PC-9 (cell line): Measurements from ENCODE around the gene ZFHX3. TPM values are rescaled to one million over a fixed set of nuclear protein-coding genes. Genes with fewer than 3 reads are reported as not detected.

ENCODE experiments used
- BruUV-seq: library from RNA; stranded (reverse); fragments of 400-500 nt; replicated peaks from 2 replicates; lab custom pipeline; 2021; lab: Mats Ljungman, UMichigan
- CTCF ChIA-PET: fragments of 300-600 bp; sonication (Branson Sonifier 250); formaldehyde crosslinking; loops from one replicate; lab custom pipeline; 2022; ENCODE audit warnings: antibody characterized with exemption; lab: Charles Lee
- POLR2A ChIA-PET: fragments of 300-600 bp; sonication (Branson Sonifier 250); formaldehyde crosslinking; loops from one replicate; lab custom pipeline; 2022; ENCODE audit warnings: antibody characterized with exemption; ENCODE audit not compliant: unreplicated experiment; lab: Charles Lee
- DNase-seq, 2 experiments: peaks; one replicate each; pipeline versions ENCODE4 v3.0.0 to v3.0.0-alpha.2; 2015 to 2022; ENCODE audit warnings: mixed read lengths in 1 of 2
- H2AFZ ChIP-seq: fragments of 200-600 bp; sonication (generic); 2 replicates; pipeline ENCODE4 v1.8.1; 2017; ENCODE audit warnings: antibody characterized with exemption
- H3F3A ChIP-seq: fragments of 200-600 bp; sonication (generic); 2 replicates; pipeline ENCODE4 v1.8.1; 2017; ENCODE audit warnings: antibody characterized with exemption, mild to moderate bottlenecking, low read depth; ENCODE audit not compliant: insufficient read depth
- H3K27ac ChIP-seq: fragments of 200-600 bp; sonication (generic); 2 replicates; pipeline ENCODE4 v1.6.1; 2016; ENCODE audit warnings: mixed run types
- H3K27me3 ChIP-seq: fragments of 200-600 bp; sonication (generic); 2 replicates; pipeline ENCODE4 v1.6.1; 2016; ENCODE audit warnings: low read depth, mixed run types; ENCODE audit not compliant: insufficient read depth
- H3K36me3 ChIP-seq: fragments of 200-600 bp; sonication (generic); 2 replicates; pipeline ENCODE4 v1.6.1; 2016; ENCODE audit warnings: low read depth, mixed run types
- H3K4me1 ChIP-seq: fragments of 200-600 bp; sonication (generic); replicated peaks from 2 replicates; pipeline ENCODE4 v1.6.1; 2016; ENCODE audit warnings: mixed run types; ENCODE audit not compliant: insufficient read depth
- H3K4me2 ChIP-seq: fragments of 200-600 bp; sonication (generic); 2 replicates; pipeline ENCODE4 v1.6.1; 2017; ENCODE audit warnings: mixed run types
- H3K4me3 ChIP-seq: fragments of 200-600 bp; sonication (generic); 2 replicates; pipeline ENCODE4 v1.6.1; 2016; ENCODE audit warnings: mixed run types
- H3K79me2 ChIP-seq: fragments of 200-600 bp; sonication (generic); 2 replicates; pipeline ENCODE4 v1.6.1; 2017; ENCODE audit warnings: low read depth, mixed run types
- H3K9me2 ChIP-seq: fragments of 200-600 bp; sonication (generic); 2 replicates; pipeline ENCODE4 v1.8.1; 2017; ENCODE audit warnings: mild to moderate bottlenecking; ENCODE audit not compliant: insufficient read depth
- H3K9me3 ChIP-seq: fragments of 200-600 bp; sonication (generic); 2 replicates; pipeline ENCODE4 v1.8.1; 2016; ENCODE audit warnings: low read depth; ENCODE audit not compliant: insufficient read depth
- H4K20me1 ChIP-seq: fragments of 200-600 bp; sonication (generic); 2 replicates; pipeline ENCODE4 v1.8.1; 2017; ENCODE audit not compliant: insufficient read depth
- CTCF ChIP-seq: fragments of 200-600 bp; sonication (generic); conservative IDR thresholded peaks from 2 replicates; pipeline ENCODE4 v1.6.1; 2017; ENCODE audit warnings: mixed run types, antibody characterized with exemption, mild to moderate bottlenecking, moderate library complexity
- EZH2 ChIP-seq: fragments of 200-600 bp; sonication (generic); IDR thresholded peaks from 2 replicates; pipeline ENCODE4 v1.8.0; 2017; ENCODE audit warnings: antibody characterized with exemption, low read depth
- intact Hi-C: fragments of 100-400 bp; cut with micrococcal nuclease; formaldehyde crosslinking; loops from one replicate; pipeline ENCODE4 v1.10.0; 2022; ENCODE audit not compliant: unreplicated experiment
- total RNA-seq: library from RNA; stranded (reverse); gene quantifications from 2 replicates; pipeline ENCODE4 v1.2.3, GENCODE V29; 2021

The ZFHX3 gene
- total RNA-seq, 1 experiment from 2014 or later: 23.1 TPM

- Histone ChIP-seq H3F3A (no peaks in the 10 kb centered on the region), H2AFZ (no peak overlapping the region), H3K9me3 (no peaks in the 10 kb centered on the region), H3K79me2 (peaks cover 63% of the 10 kb centered on the region), H3K27me3 (no peaks in the 10 kb centered on the region), H4K20me1 (no peaks in the 10 kb centered on the region; the same call in 1 of the 2 replicates), H3K9me2 (no peaks in the 10 kb centered on the region), H3K4me2 (no peak overlapping the region), H3K4me1 (no peaks in the 10 kb centered on the region), H3K36me3 (no peaks in the 10 kb centered on the region), H3K4me3 (no peak overlapping the region), H3K27ac (no peak overlapping the region)
- ChIA-PET POLR2A (no interaction called here), CTCF (no interaction called here)
- BruUV-seq: no TSS peak
- TF ChIP-seq CTCF (no peak), EZH2 (no peak)
- intact Hi-C loops: no loop called here
- DNase-seq: no peak
These were observed 110.6 kb downstream of the ZFHX3 start for GRCh38 chr16:72937360-72937759.

- Histone ChIP-seq H3K4me3 (no peak overlapping the region), H2AFZ (no peak overlapping the region), H3K4me2 (no peak overlapping the region), H3K79me2 (peaks cover 63% of the 10 kb centered on the region), H3K4me1 (no peaks in the 10 kb centered on the region), H3K9me2 (no peaks in the 10 kb centered on the region), H3K27me3 (no peaks in the 10 kb centered on the region), H3F3A (peaks cover 5% of the 10 kb centered on the region; the same call in 1 of the 2 replicates), H3K36me3 (no peaks in the 10 kb centered on the region), H4K20me1 (peaks cover 6% of the 10 kb centered on the region), H3K9me3 (no peaks in the 10 kb centered on the region), H3K27ac (no peak overlapping the region)
- ChIA-PET POLR2A (no interaction called here), CTCF (no interaction called here)
- intact Hi-C loops: no loop called here
- DNase-seq: no peak
- BruUV-seq: no TSS peak
- TF ChIP-seq CTCF: no peak
- no peak for TF ChIP-seq EZH2
These were observed 111.5 kb downstream of the ZFHX3 start for GRCh38 chr16:72936408-72936807.

- Histone ChIP-seq H3K4me3 (no peak overlapping the region), H4K20me1 (peaks cover 6% of the 10 kb centered on the region), H3F3A (peaks cover 5% of the 10 kb centered on the region; the same call in 1 of the 2 replicates), H3K4me2 (no peak overlapping the region), H3K9me3 (no peaks in the 10 kb centered on the region), H3K27me3 (no peaks in the 10 kb centered on the region), H3K27ac (no peak overlapping the region), H2AFZ (no peak overlapping the region), H3K4me1 (no peaks in the 10 kb centered on the region), H3K36me3 (no peaks in the 10 kb centered on the region), H3K79me2 (peaks cover 58% of the 10 kb centered on the region), H3K9me2 (no peaks in the 10 kb centered on the region)
- no peak for DNase-seq
- no peak for TF ChIP-seq CTCF
- TF ChIP-seq EZH2: no peak
- BruUV-seq: no TSS peak
- CTCF ChIA-PET: interaction anchor here (1.1 kb wide), 1 partner anchor 104 kb away, joined by 3 read pairs; no protein-coding TSS in a partner anchor
- POLR2A ChIA-PET: no interaction called here
- intact Hi-C loops: no loop called here
These were observed 112.0 kb downstream of the ZFHX3 start for GRCh38 chr16:72935896-72936295.
